Adrenal gland (tissue), 5 donors: ENCODE results near the gene LPIN1.

ENCODE experiments used
- CTCF ChIP-seq, 6 experiments: fragments of 450-650 bp in 4 of 6; fragments of 200-600 bp in 2 of 6; sonication (generic) in 1 of 6; IDR thresholded peaks; 1 replicate in 5 of 6; 2 replicates in 1 of 6; pipeline versions ENCODE4 v1.5.1 to v1.8.0; 2016 to 2021; ENCODE audit warnings: antibody characterized with exemption in 6 of 6, mild to moderate bottlenecking in 2 of 6, moderate library complexity in 1 of 6
- POLR2A ChIP-seq, 2 donors: fragments of 450-650 bp; IDR thresholded peaks; one replicate each; pipeline ENCODE4 v1.6.1; 2017; ENCODE audit warnings: antibody characterized with exemption in 2 of 2, mild to moderate bottlenecking in 2 of 2, moderate library complexity in 1 of 2
- donor health status: DM: no; HTN: no; CAD: no.

DNA sequence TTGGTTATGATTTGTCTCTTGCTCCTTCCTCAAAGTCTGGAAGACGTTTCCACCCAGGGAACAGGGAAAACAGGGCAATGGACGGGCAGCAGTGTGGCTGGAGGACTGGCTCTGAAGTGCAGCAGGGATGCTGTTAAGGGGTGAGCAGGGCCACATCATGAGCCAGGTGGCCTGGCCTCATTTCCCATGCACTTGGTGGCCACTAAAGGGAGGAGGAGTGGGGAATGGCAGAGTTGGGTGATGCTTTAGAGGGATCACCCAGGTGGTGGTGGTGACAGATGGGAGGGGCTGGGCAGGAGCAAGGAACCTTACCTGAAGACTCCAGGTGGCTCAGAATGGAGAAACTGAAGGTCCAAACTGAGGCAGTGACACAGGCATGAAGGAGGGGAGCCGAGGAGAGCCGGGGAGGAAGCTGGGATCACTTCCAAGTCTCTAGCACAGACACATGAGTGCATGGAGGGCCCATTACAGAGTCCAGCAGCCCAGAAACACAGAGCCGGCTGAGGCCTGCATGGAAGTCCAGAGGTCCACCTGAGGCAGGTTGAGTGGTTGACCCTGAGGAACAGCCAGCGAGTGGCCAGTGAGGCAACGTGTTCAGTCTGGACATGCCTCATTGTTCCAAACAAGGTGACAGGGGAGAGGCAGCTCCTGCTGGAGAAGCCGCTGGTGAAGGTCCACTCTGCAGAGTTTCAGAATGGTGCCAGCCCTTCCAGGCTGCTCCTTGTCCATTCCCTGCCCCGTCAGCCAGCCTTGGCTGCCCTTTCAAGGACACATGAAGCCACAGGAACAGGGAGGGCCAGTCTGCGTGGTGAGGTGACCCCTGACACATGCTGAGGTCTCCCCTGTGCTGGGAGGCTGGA lies 91.7 kb downstream of the LPIN1 start:
- TF ChIP-seq CTCF (IDR thresholded peaks at IDR 0.05), result no peak
- no peak for TF ChIP-seq POLR2A (IDR thresholded peaks at IDR 0.05)
